GM12801 (cell line): ENCODE measurements around the gene NUP58.

ENCODE experiments used
- TF ChIP-seq, protein P1 (sequence below): IDR thresholded peaks from one replicate; pipeline ENCODE4 v1.5.1; 2011; ENCODE audit warnings: control low read depth; ENCODE audit not compliant: insufficient read length; ENCODE audit errors: extremely low read depth

The NUP58 gene

DNA sequence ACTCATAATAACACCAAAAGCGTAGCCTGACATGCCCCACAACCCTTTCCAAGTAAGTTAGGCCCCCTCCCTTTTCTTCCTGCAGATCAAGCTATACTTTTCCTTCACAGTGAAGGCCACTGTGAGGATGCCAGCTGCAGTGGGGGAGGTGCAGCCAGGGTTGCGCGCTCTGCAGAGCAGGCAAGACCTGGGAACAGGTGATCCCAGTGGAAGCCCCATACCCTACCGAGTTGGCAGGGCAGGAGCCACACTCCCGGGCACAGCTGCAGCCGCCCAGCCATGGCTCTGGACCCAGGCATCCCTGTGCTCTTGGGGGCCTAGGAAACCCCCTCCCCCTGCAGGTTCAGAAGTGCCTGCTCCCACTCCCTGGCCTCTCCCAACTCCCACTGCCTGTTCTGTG, 32.9 kb upstream of the NUP58 start:
- TF ChIP-seq, protein P1, sequence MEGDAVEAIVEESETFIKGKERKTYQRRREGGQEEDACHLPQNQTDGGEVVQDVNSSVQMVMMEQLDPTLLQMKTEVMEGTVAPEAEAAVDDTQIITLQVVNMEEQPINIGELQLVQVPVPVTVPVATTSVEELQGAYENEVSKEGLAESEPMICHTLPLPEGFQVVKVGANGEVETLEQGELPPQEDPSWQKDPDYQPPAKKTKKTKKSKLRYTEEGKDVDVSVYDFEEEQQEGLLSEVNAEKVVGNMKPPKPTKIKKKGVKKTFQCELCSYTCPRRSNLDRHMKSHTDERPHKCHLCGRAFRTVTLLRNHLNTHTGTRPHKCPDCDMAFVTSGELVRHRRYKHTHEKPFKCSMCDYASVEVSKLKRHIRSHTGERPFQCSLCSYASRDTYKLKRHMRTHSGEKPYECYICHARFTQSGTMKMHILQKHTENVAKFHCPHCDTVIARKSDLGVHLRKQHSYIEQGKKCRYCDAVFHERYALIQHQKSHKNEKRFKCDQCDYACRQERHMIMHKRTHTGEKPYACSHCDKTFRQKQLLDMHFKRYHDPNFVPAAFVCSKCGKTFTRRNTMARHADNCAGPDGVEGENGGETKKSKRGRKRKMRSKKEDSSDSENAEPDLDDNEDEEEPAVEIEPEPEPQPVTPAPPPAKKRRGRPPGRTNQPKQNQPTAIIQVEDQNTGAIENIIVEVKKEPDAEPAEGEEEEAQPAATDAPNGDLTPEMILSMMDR: no peak

DNA sequence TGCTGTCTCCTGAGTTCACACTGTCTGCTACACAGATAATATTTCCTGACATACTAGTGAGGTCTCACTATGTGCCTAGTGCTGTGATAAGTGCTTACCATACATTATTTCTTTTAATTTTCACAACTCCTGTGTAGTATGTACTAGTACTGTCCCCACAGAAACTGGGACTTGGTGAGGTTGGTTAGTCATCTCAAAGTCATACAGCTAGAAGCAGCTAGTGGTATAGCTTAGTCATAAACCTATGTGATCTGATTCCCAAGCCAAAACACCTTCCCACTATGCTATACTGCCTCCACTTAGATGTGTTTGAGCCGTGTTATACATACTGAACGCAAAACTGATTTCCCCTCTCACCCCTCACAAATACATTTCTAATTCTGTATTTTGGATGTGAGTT, 24.7 kb upstream of the NUP58 start:
- TF ChIP-seq, protein P1: no peak

DNA sequence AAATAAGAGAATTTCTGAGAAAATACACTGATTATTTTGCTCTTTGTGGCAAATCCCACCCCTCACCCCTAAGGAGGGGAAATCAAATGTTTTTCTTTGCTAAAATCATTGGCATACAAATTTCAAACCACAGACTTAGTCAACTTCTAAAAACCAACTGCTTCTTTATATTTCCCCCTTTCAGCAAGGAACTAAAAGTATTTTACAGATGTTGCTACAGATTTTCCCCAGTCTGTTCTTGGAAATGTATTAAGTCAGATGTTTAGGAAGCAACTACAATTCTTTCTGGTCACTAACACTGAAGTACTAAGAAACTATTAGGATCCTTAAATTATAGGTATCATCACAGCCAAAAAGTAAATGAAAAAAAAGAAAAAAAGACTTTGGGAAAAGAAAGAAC, 21.0 kb upstream of the NUP58 start:
- TF ChIP-seq, protein P1: no peak

DNA sequence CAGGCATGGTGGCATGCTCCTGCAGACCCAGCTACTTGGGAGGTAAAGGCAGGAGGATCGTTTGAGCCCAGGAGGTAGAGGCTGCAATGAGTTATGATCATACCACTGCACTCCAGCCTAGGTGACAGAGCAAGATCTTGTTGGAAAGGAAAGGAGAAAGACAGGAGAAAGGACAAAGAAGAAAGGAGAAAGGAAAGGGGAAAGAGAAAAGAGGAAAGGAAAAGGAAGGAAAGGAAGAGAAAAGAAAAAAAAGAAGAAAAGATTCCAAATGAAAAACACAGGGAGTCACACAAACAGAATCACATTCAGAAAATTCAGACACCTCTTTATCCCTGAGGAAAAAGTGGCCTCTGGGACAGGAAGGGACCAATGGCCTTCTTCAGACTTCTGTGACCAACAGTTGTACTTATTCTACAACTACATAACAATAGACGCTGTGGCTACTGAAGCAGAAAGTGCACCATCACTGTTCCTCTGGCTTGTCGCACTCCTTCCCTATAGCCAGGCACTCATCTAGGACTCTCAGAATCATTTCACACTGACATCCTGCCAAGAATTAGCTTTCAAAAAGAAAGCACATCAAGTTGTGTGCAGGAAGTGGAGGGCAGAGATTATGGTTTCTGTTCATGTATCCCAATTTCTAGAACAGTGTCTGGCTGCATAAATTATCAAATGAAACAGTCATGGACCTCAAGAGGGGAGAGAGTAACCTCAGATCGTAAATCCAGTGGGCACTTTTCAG, 20.1 kb upstream of the NUP58 start:
- TF ChIP-seq, protein P1: no peak

DNA sequence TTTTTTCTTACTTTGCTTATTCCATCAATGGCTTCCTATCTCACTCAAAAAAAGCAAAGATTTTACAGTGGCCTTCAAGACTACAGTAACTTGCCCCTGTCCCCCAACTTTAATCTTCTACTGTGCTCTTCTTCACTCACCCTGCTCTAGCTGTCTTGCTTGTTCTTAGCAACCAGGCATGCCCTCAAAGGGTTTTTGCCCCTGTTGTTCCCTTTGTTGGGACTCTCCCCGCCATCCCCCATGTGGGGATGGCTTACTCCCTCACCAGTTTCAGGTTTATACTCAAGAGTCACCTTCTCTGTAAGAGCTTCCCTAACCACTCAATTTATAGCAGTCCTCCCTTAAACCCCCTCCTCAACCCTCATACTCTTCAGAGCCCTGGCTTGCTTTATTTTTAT, 19.5 kb upstream of the NUP58 start:
- TF ChIP-seq, protein P1: no peak

DNA sequence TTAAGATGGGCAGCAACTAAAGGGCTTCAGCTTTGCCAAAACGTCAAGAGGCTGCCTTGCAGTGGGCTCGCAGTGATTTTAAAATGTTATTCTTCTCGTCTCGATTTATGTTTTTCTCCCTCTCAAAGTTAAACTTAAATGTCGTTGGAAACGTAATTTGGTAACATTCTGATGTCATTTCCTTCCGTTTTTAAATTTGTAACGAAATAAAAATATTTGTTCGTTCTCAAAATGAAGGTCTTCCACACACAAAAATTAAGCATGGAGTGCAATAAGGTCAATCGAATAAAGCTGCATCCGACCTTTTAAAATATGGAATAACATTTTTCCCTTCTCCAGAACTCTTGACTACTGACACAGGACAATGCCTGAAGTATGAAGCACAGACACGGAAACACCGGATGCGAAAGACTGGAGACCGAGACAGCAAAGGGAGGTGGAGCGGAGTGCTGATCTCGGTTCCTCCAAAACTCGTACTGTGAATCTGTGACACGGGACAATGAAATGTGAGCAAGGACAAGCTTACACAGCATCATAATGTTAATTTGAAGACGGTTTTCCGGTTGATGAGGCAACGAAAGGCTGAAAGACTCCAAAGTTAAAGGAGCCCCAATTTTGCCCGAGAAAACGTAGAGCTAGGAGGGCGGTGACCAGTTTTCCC, 15.0 kb upstream of the NUP58 start:
- TF ChIP-seq, protein P1: no peak

DNA sequence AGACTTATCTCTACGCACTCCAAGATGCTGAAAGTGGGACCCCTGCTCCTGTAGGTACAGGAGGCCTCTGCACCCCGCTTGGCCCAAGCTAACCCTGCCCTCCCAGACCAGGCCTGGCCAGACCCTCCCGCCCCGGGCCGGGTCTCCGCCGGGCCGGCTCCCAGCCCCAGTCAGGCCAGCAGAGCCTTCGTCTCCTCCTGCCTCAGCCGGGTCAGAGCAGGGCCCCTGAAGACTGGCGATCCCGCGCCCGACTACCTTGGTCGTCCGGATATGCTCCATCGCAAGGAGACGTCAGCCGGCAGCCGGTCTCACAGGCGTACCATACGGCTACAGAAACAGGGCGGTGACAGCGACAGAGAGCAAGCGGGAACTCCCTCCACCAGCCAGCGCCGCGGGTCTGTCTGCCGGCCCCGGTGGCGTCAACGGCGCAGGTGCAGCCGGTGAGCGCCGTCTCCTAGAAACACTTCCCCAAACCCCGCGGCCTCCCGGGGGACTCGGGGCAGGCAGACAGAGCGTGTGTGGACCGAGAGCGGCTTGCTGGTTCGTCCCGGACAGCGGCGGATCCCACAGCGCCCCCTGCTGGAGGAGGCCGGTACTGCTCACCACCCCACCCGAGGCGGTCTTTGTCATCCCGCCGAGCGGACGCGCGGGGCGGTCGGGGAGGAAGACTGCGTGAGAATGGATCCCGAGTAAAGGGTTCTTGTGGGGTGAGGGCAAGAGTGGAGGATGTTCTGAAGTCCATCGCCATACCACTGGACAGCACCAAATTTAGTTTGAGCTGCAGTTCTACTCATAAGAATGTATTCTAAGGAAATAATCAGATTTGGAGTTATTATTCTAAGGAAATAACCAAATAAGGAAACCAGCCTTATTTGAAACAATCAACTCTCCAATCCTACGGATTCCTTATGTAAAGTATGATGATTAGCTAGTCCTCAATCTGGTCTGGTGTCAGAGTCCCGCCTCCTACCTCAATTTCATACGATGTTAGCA, 14.2 kb upstream of the NUP58 start, which contains the start of gene MTMR6:
Gene MTMR6 (minus strand): TSS at position 520 of the 993 bp plus-strand sequence. CDS start 241 bp downstream, at position 279.
- TF ChIP-seq, protein P1: no peak
